ENCODE results near the gene UBTFL1.
"Not testable (repeated sequence)": the region's sequence is repeated elsewhere in the genome, so short reads cannot be mapped to it uniquely, and the experiment has no call there.

UBTFL1 gene, protein sequence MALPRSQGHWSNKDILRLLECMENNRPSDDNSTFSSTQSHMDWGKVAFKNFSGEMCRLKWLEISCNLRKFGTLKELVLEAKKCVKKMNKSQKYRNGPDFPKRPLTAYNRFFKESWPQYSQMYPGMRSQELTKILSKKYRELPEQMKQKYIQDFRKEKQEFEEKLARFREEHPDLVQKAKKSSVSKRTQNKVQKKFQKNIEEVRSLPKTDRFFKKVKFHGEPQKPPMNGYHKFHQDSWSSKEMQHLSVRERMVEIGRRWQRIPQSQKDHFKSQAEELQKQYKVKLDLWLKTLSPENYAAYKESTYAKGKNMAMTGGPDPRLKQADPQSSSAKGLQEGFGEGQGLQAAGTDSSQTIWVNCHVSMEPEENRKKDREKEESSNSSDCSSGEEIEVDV

DNA sequence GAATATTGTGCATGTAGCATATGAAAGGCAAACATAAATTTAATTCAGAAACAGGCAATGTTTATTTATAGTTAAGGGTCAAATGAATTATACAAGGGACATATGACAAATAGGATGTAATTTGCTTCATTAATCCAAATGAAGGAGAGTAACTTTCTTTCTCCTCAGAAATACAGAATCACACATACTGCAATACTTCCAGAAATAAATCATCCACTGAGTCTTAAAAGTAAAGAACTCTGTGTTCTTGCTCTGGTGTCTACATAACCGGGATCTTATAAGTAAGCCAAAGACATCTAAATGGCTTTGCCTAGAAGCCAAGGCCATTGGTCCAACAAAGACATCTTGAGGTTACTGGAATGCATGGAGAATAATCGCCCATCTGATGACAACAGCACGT, at the start of gene UBTFL1:
UBTFL1 (plus strand) TSS at position 301 of the 400 bp plus-strand sequence; CDS start at position 301, 0 bp downstream.
- not testable (repeated sequence) for DNase-seq

GRCh38 chr11:90051591-90052209, 34.0 kb upstream of the UBTFL1 start:
- DNase-seq = not testable (repeated sequence)

DNA sequence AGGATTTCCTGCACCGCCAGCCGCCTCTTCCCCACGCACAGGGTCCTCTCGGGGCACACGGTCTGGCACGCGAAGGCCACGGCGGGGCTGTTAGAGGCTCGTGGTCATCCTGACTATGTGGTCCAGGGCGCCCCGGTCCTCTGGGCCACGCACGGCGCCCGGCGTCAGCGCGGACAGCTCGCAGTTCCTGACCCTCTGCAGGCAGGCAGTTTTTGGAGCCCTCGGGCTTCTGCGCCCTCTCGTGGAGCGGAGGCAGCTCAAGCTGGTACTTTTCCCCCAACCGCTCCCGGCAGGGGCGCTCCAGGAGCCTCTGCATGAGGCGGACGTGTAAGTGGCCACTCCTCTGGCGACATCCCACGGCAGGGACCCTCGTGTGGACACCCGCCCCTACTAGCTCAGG, 33.4 kb upstream of the UBTFL1 start:
- DNase-seq = not testable (repeated sequence)

DNA sequence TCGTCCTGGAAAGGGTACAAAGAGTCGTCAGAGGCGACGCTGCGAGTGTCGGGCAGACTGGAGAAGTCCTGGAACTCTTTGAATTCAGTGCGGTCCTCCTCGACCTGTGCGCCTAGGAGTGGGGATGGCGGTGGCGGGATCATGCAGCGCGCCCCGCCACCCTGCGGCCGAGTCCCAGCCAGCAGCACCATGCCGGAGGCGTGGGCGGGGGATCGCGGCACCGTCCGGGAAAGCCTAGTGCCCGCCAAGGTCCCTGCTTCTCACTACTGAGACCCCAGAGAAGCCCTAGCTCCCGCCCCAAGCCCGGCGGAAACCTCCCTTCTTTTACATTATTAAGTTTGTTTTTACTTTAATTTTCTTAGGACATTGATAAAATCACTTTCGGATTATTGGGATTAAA, 32.2 kb upstream of the UBTFL1 start:
- DNase-seq = not testable (repeated sequence)

GRCh38 chr11:90088731-90089130, 3.0 kb downstream of the UBTFL1 start:
- not testable (repeated sequence) for DNase-seq

DNA sequence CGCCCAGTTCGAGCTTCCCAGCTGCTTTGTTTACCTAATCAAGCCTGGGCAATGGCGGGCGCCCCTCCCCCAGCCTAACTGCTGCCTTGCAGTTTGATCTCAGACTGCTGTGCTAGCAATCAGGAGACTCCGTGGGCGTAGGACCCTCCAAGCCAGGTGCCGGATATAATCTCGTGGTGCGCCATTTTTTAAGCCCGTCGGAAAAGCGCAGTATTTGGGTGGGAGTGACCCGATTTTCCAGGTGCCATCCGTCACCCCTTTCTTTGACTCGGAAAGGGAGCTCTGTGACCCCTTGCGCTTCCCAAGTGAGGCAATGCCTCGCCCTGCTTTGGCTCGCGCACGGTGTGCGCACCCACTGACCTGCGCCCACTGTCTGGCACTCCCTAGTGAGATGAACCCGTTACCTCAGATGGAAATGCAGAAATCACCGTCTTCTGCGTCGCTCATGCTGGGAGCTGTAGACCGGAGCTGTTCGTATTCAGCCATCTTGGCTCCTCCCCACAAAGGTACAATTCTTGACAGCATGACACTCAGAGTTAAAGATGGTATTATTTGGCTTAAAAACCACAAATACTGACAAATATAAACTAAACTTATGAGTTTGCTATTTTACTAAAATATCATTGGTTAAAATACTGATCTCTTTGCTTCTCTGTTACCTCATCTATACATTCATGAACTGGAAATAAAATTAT, 9.6 kb downstream of the UBTFL1 start:
- not testable (repeated sequence) for DNase-seq

- DNase-seq = not testable (repeated sequence)
Observed at GRCh38 chr11:90098261-90098660, 12.5 kb downstream of the UBTFL1 start.

DNA sequence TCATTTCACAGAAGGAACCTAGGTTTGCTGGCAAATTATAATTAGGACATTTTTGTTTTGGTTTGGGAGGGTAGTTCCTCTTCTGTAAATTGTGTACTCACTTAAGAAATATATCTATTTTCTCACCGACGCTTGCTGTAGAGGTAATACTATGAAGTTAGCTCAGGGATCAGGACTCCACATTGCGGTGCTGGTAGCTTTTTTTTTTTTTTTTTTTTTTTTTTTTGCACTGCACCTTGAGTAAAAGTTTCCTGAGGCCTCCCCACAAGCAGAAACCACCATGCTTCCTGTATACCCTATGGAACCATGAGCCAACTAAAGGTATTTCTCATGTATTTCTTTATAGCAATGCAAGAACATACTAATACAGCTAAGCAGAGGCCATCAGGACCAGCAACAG, 14.7 kb downstream of the UBTFL1 start:
- DNase-seq = no peak

DNA sequence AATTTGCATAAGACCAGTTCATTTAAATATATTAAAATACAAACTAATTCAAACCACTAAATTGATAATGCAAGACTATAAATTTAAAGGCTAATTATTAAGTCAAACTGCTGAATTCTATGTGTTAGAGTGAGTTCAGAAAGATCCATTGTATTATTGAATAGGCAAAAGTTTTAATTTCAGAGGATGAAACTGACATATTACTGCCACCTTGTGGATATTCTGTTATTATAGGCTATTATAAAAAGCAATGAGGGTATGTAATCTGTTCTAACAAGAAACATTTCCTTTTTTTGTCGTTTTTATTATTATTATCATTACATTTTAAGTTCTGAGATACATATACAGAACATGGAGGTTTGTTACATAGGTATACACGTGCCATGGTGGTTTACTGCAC, 27.8 kb downstream of the UBTFL1 start:
- DNase-seq = no peak

- no peak for DNase-seq
Observed at GRCh38 chr11:90120191-90120590, 34.4 kb downstream of the UBTFL1 start.

- DNase-seq = no peak
Observed at GRCh38 chr11:90124371-90124770, 38.6 kb downstream of the UBTFL1 start.

GRCh38 chr11:90124946-90125345, 39.2 kb downstream of the UBTFL1 start:
- DNase-seq = no peak

- no peak for DNase-seq
Observed at GRCh38 chr11:90133560-90134477, 48.1 kb downstream of the UBTFL1 start.

- DNase-seq = no peak
Observed at GRCh38 chr11:90134478-90135003, 48.8 kb downstream of the UBTFL1 start, which contains the start of gene NAALAD2. TSS of gene NAALAD2 (plus strand) at chr11:90134663. CDS start at chr11:90134759, 96 bp downstream.

DNA sequence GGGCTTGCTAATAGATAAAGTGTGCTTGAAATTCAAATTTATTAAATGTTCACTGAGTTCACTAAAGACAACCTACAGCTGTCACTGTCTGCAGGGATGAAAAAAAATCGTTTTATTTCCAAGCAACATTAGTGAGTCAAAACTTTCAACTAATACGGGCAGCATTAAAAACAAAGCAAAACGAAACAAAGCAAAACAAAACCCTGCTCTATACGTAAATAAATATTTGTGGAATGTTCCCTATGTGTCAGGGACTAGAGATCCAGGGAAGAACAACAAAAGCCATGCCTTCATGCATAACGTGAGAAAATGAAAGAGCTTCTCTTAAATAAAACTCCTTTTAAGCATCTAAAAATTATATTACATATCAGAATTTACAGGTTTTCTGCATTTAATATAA, 49.3 kb downstream of the UBTFL1 start:
- DNase-seq = no peak

Measured in NCI-H1930 (cell line).